SU-DHL-6 (cell line): ENCODE data around the gene OGDHL.

Source experiments
- H2AFZ ChIP-seq: fragments of 200-600 bp; sonication (generic); 2 replicates; pipeline ENCODE4 v1.6.1; 2014; ENCODE audit warnings: low read depth, mild to moderate bottlenecking, moderate library complexity, mixed read lengths, antibody characterized with exemption, low read length; ENCODE audit not compliant: severe bottlenecking
- H3F3A ChIP-seq: fragments of 200-600 bp; shearing (Covaris generic); 2 replicates; pipeline ENCODE4 v1.6.0; 2016; ENCODE audit warnings: antibody characterized with exemption, mild to moderate bottlenecking; ENCODE audit not compliant: insufficient read depth
- H3K27ac ChIP-seq: fragments of 200-600 bp; sonication (generic); 2 replicates; pipeline ENCODE4 v1.5.1; 2016; ENCODE audit warnings: low read depth, mild to moderate bottlenecking, low read length, moderate library complexity, mixed read lengths
- H3K27me3 ChIP-seq: fragments of 200-600 bp; sonication (generic), shearing (Covaris generic); 2 replicates; pipeline ENCODE4 v1.6.0; 2014; ENCODE audit warnings: mild to moderate bottlenecking, low read length
- H3K36me3 ChIP-seq: fragments of 200-600 bp; sonication (generic); 2 replicates; pipeline ENCODE4 v1.6.1; 2014; ENCODE audit warnings: mild to moderate bottlenecking, low read length, mixed read lengths
- H3K4me2 ChIP-seq: fragments of 300-600, 200-600 bp; shearing (Covaris generic), sonication (generic); 2 replicates; pipeline ENCODE4 v1.6.0; 2014; ENCODE audit warnings: low read length, low read depth, mild to moderate bottlenecking; ENCODE audit not compliant: poor library complexity, severe bottlenecking
- H3K4me3 ChIP-seq: fragments of 200-600 bp; sonication (generic); 2 replicates; pipeline ENCODE4 v1.5.1; 2014; ENCODE audit warnings: antibody characterized with exemption, low read length, mild to moderate bottlenecking, mixed read lengths; ENCODE audit not compliant: insufficient read depth, poor library complexity, severe bottlenecking
- H3K79me2 ChIP-seq: fragments of 200-600 bp; sonication (generic); 2 replicates; pipeline ENCODE4 v1.6.1; 2014; ENCODE audit warnings: mild to moderate bottlenecking, low read length, moderate library complexity; ENCODE audit not compliant: insufficient read depth
- H3K9ac ChIP-seq: fragments of 200-600 bp; sonication (generic); 2 replicates; pipeline ENCODE4 v1.7.0; 2014; ENCODE audit warnings: mild to moderate bottlenecking, low read length
- H3K9me2 ChIP-seq: fragments of 200-600 bp; sonication (generic); replicated peaks from 2 replicates; pipeline ENCODE4 v1.6.1; 2014; ENCODE audit warnings: low read length; ENCODE audit not compliant: insufficient read depth
- H3K9me3 ChIP-seq: fragments of 200-600 bp; sonication (generic); 2 replicates; pipeline ENCODE4 v1.6.1; 2014; ENCODE audit warnings: low read length, mixed read lengths; ENCODE audit not compliant: insufficient read depth
- H4K20me1 ChIP-seq: fragments of 200-600 bp; sonication (generic); 2 replicates; pipeline ENCODE4 v1.6.1; 2014; ENCODE audit warnings: low read depth, mild to moderate bottlenecking, antibody characterized with exemption, low read length, moderate library complexity, mixed read lengths
- EZH2phosphoT487 ChIP-seq: fragments of 200-600 bp; sonication (generic), shearing (Covaris generic); conservative IDR thresholded peaks from 2 replicates; pipeline ENCODE4 v1.6.1; 2018; ENCODE audit warnings: mild to moderate bottlenecking, antibody characterized with exemption, low read length, moderate library complexity, mixed read lengths
- TF ChIP-seq, protein P1 (sequence below): fragments of 200-600 bp; sonication (generic); IDR thresholded peaks from one replicate; pipeline ENCODE4 v1.5.1; 2017; ENCODE audit warnings: antibody characterized with exemption, mild to moderate bottlenecking, low read length, moderate library complexity; ENCODE audit not compliant: insufficient read depth, poor library complexity, severe bottlenecking

The OGDHL gene

DNA sequence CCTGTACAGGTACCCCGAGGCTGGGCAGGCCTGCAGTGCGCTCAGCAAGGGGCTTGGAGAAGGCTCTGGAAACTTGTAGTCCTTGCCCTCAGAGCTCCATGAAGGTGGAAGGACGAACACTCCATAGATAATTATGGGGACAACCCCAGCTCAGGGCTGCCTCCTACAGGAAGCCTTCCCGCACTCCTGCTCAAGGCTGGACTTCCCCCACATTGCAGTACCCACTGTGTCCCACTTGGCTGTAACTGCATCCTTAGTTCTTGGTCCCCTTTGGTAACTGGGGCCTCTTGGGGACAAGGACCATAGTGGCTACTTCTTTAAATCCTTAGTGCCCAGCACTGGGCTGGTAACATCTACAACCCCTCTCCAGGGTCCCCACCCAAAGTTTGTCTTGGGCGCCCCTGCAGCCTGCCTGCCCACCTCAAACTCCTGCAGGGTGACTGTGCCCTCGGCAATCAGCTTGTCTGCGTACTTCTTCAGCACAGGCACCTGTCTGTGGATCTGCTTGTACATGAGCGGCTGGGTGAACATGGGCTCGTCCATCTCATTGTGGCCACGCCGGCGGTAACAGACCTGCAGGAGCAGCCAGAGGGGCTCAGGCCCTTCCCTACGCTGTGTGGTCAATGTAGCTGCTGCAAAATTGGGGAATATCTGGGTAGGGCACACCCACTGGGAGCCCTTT lies 17.1 kb downstream of the OGDHL start:
- Histone ChIP-seq H3K9ac (no peak overlapping the region), H3K36me3 (no peaks in the 10 kb centered on the region), H3K27ac (no peak overlapping the region), H4K20me1 (no peaks in the 10 kb centered on the region), H3K27me3 (no peaks in the 10 kb centered on the region), H3K79me2 (no peaks in the 10 kb centered on the region), H3F3A (no peaks in the 10 kb centered on the region), H2AFZ (no peak overlapping the region), H3K4me2 (no peak overlapping the region), H3K9me3 (no peaks in the 10 kb centered on the region), H3K9me2 (no peaks in the 10 kb centered on the region), H3K4me3 (no peak overlapping the region)
- TF ChIP-seq, protein P1, sequence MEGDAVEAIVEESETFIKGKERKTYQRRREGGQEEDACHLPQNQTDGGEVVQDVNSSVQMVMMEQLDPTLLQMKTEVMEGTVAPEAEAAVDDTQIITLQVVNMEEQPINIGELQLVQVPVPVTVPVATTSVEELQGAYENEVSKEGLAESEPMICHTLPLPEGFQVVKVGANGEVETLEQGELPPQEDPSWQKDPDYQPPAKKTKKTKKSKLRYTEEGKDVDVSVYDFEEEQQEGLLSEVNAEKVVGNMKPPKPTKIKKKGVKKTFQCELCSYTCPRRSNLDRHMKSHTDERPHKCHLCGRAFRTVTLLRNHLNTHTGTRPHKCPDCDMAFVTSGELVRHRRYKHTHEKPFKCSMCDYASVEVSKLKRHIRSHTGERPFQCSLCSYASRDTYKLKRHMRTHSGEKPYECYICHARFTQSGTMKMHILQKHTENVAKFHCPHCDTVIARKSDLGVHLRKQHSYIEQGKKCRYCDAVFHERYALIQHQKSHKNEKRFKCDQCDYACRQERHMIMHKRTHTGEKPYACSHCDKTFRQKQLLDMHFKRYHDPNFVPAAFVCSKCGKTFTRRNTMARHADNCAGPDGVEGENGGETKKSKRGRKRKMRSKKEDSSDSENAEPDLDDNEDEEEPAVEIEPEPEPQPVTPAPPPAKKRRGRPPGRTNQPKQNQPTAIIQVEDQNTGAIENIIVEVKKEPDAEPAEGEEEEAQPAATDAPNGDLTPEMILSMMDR, result no peak
- TF ChIP-seq EZH2phosphoT487, result no peak

DNA sequence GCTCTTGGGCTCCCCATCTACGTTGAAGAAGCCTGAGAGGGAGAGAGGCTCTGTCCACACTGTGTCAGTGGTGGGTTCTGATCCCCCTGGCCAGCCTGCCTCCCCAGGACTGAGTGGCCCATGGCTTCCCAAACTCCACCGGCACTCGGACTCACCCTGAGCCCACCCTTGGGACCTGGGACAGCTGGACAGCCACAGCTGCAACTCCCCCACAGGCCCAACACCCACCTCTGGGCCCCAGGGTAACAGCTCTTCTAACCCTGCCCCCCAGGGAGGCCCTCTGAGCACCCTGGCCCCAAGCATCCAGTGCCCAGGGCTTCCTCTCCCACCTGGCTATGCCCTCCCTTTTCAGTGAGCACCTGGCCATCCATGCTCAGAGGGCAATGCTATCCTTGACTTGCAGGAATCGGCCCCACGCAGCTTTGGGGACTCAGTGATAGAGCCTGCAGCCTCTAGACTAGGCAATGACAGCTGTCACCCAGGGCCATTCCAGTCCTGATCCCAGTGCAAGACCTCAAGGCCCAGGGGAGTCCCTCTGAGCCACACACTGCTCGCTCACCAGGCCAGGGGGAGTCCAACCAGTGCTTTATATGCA lies 17.9 kb downstream of the OGDHL start:
- no peaks in the 10 kb centered on the region for H3K9me3 ChIP-seq
- H4K20me1 ChIP-seq, result no peaks in the 10 kb centered on the region
- no peak overlapping the region for H3K4me3 ChIP-seq
- H3K9ac ChIP-seq, result no peak overlapping the region
- H3K79me2 ChIP-seq, result no peaks in the 10 kb centered on the region
- H3F3A ChIP-seq, result no peaks in the 10 kb centered on the region
- no peak overlapping the region for H3K27ac ChIP-seq
- no peaks in the 10 kb centered on the region for H3K9me2 ChIP-seq
- H3K36me3 ChIP-seq, result no peaks in the 10 kb centered on the region
- no peak overlapping the region for H2AFZ ChIP-seq
- H3K4me2 ChIP-seq, result no peak overlapping the region
- no peaks in the 10 kb centered on the region for H3K27me3 ChIP-seq
- TF ChIP-seq, protein P1, result no peak
- no peak for TF ChIP-seq EZH2phosphoT487

DNA sequence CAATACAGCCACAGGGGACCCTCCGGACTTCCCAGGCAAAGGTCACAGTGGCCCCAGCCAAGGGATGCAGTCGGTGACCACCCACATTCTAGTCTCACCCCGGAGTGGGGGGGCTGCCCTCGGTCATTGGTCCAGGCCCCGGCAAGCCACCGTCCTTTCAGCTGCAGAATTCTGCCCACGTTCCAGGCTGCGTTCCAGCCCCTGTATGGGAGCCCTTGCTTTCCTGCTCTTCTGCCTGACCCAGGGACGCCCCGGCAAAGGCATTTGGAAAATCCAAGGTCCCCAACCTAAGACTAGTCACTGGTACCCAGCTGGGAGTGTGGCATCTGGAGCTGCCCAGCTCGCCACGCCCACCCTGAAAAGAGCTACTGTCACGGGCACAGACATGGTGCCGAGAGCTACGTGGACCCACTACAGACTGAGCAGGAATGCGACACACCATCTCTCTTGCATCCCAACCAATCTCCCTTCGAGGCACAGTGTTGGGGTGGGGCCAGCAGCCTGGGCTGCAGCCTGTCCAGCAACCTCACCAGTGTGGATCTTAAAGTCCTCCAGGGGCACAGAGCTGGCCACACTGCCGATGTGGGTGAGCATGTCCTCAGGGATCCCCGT lies 18.6 kb downstream of the OGDHL start:
- H4K20me1 ChIP-seq, result no peaks in the 10 kb centered on the region
- H3K9ac ChIP-seq, result no peak overlapping the region
- TF ChIP-seq, protein P1, result no peak
- TF ChIP-seq EZH2phosphoT487, result no peak
- H3K4me3 ChIP-seq, result no peak overlapping the region
- no peaks in the 10 kb centered on the region for H3K79me2 ChIP-seq
- H3K27me3 ChIP-seq, result no peaks in the 10 kb centered on the region
- H2AFZ ChIP-seq, result no peak overlapping the region
- H3K9me2 ChIP-seq, result no peaks in the 10 kb centered on the region
- no peaks in the 10 kb centered on the region for H3K9me3 ChIP-seq
- no peak overlapping the region for H3K4me2 ChIP-seq
- H3F3A ChIP-seq, result no peaks in the 10 kb centered on the region
- H3K27ac ChIP-seq, result no peak overlapping the region
- H3K36me3 ChIP-seq, result no peaks in the 10 kb centered on the region
